ENCODE data around the gene ZNF571.

DNA sequence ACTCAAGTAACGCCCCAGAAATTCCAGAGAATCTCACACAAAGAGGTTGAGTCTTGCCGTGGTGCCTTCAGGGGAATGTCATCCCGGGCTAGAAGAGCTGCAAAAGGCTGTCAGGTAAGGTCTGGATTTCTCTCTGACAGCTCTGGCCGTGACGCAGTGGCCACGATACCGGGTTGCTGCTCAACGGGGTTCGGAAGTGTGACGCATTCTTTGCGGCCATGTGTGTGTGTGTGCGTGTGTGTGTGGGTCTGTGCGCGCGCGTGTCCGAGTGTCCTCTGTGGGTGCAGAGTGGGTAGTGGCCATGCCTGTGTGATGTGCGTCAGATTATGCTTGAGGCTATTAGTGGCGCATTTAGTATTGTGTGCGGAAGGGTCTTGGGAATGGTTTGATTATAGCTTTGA is 390 bp upstream of the ZNF571 start:
- TF ChIP-seq CTCF (IDR thresholded peaks at IDR 0.05) (no peak), SIN3A (IDR thresholded peaks at IDR 0.05; ENCODE audit: borderline replicate concordance, insufficient read depth, low read depth, low read length) (peak; percentile 75; the same call in 1 of the 2 replicates), POLR2AphosphoS5 (IDR thresholded peaks at IDR 0.05; ENCODE audit: low read depth, low read length) (no peak), TCF7L2 (IDR thresholded peaks at IDR 0.05; ENCODE audit: low read depth, low read length) (no peak)
